ENCODE measurements around the gene ACMSD.
"Not testable (repeated sequence)": the region's sequence is repeated elsewhere in the genome, so short reads cannot be mapped to it uniquely, and the experiment has no call there.

The ACMSD gene

DNA sequence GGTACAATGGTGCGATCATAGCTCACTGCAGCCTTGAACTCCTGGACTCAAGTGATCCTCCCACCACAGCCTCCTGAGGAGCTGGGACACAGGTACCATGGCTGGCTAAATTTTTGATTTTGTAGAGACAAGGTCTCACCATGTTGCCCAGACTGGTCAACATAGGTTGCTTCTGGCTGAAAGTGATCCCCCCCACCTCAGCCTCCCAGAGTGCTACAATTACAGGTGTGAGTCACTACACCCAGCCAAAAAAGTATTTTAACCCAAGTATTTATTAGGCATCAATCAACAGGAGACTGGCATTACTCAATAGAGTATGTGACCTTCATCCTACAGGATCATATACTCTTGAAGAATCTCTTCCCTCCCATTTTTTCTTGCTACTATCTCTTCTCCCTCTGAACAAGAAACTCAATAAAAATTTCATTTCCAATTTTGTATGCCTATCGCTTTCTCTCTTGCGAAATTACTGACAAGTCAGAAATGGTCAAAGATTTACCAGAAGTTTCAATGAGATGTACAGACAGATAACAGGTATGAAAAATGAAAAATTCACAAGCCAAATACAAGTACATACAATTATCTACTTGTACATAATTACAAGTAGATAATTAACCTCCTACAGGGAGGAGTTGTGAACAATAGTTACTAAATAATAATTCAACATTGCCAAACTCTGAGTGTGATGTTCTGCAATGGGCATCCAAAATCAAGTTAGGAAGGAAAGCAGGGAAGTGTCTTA, 45.3 kb downstream of the ACMSD start:
- TF ChIP-seq, protein P1, sequence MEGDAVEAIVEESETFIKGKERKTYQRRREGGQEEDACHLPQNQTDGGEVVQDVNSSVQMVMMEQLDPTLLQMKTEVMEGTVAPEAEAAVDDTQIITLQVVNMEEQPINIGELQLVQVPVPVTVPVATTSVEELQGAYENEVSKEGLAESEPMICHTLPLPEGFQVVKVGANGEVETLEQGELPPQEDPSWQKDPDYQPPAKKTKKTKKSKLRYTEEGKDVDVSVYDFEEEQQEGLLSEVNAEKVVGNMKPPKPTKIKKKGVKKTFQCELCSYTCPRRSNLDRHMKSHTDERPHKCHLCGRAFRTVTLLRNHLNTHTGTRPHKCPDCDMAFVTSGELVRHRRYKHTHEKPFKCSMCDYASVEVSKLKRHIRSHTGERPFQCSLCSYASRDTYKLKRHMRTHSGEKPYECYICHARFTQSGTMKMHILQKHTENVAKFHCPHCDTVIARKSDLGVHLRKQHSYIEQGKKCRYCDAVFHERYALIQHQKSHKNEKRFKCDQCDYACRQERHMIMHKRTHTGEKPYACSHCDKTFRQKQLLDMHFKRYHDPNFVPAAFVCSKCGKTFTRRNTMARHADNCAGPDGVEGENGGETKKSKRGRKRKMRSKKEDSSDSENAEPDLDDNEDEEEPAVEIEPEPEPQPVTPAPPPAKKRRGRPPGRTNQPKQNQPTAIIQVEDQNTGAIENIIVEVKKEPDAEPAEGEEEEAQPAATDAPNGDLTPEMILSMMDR (IDR thresholded peaks at IDR 0.05; ENCODE audit: low read depth, low read length), result no peak
- DNase-seq (ENCODE audit: extremely low read depth, low read depth), result no peak

DNA sequence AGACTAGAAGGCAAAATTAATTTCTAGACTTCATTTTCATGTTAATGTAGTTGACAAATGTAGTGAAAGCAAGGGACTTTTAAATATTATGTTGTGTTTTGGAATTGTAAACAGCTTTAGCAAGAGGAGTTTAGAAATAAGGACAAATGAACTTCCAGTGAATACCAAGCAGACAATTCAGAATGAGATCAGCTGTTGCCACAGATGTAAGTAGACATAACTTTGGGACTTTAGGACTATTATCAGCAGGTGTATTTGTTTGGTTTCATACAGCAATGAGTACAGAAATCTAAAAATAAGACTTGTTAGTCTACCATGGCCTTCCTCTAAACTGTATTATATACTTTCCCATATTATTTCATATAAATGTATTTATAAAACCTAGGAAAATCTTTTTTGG, 46.0 kb downstream of the ACMSD start:
- no peak for DNase-seq (ENCODE audit: extremely low read depth, low read depth)
- TF ChIP-seq, protein P1 (IDR thresholded peaks at IDR 0.05; ENCODE audit: low read depth, low read length), result no peak

DNA sequence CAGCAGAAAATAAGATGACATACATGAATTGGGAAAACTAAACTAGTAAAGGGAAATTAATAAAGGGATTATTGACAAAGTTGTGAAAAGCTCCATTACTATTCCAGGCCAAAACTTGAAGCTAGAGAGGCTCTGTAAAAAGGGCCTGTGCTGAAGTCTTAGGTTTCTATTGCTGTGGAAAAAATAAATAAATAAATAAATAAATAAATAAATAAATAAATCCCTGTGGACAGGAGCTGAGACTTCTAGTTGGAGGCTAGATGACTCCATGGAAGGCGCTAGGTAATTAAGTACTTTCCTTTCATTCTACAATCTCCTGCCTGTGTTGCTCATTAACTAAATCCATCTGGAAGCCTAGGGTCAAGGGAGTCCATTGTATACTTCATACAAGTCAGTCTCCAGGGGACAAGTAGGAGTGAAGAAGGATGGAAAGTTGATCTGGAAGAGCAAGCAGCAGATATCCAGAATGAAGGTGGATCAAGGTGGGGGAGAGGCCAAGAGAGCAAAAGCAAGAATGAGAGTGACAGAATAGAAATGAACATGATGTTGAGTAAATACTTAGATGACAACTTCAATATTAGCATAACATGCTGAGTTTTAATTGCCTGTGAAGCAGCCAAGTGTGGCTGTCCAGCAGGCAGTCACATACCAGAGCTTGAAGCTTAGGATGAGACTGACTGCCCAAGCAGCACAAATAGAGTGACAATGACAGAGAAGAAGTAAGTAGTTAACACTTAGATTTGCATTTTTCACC, 54.0 kb downstream of the ACMSD start:
- TF ChIP-seq, protein P1 (IDR thresholded peaks at IDR 0.05; ENCODE audit: low read depth, low read length), result no peak

DNA sequence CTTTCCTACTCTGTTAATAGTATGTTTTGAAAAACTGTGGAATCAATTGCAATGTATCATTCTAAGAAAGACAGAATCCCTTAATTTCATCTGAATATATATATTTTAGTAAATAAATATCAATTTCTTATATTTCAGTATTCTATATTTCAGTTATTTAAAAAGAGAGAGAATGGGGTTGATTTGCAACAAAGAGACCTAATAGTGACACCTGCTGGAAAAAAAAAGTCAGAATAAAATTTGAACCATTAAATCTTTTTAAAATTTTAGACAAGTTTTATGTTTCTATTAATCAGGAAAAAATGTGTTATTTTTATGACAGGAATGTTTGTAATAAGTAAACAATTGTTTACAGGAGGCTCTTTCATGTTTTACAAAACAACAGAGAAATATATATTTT, 59.5 kb downstream of the ACMSD start:
- TF ChIP-seq, protein P1 (IDR thresholded peaks at IDR 0.05; ENCODE audit: low read depth, low read length), result peak; percentile 20
- no peak for DNase-seq (ENCODE audit: extremely low read depth, low read depth)

More for the DNA sequence above, 54.0 kb downstream of the ACMSD start:
- no peak for DNase-seq (ENCODE audit: extremely low read depth, low read depth)

DNA sequence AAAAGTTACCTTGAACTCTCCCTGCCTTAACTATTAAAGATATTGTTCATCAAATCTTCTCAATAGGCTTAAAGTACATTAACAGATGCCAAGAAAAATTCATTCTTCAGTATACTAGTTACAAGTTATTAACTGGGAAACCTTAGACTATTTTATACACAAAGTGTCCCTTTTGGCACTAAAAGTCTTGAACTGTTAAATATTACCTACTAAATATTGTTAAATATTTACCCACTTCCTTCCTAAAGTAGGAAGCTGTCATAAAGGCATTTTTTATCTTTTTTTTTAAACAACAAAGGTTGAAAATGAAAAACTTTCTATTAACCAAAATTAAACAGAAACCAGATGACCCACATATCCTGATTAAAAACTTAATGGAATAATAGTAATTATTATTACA, 60.8 kb downstream of the ACMSD start:
- TF ChIP-seq, protein P1 (IDR thresholded peaks at IDR 0.05; ENCODE audit: low read depth, low read length), result no peak
- DNase-seq (ENCODE audit: extremely low read depth, low read depth), result no peak

DNA sequence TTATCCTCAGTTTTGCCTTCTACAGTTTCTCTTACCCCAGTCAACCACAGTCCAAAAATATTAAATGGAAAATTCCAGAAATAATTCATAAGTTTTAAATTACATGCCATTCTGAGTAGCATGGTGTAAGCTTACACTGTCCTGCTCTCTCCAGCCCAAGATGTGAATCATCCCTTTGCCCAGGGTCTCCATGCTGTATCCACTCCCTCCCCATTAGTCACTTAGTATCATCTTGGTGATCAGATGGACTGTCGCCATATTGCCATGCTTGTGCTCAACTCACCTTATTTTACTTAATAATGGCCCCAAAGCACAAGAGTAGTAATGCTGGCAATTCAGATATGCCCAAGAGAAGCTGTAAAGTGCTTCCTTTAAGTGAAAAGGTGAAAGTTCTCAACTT, 61.7 kb downstream of the ACMSD start:
- TF ChIP-seq, protein P1 (IDR thresholded peaks at IDR 0.05; ENCODE audit: low read depth, low read length), result no peak

DNA sequence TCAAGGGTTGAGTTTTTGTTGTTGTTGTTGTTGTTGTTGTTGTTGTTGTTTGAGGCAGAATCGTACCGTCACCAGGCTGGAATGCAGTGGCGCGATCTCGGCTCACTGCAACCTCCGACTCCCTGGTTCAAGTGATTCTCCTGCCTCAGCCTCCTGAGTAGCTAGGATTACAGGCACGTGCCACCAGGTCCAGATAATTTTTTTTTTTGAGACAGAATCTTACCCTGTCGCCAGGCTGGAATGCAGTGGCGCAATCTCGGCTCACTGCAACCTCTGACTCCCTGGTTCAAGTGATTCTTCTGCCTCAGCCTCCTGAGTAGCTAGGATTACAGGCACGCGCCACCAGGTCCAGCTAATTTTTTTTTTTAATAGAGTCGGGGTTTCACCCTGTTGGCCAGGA, 65.3 kb downstream of the ACMSD start:
- DNase-seq (ENCODE audit: extremely low read depth, low read depth), result not testable (repeated sequence)

More for the DNA sequence above, 61.7 kb downstream of the ACMSD start:
- DNase-seq (ENCODE audit: extremely low read depth, low read depth), result no peak

Measured in AG09319 (cell line).